ENCODE measurements around the gene MRPL12.
"Not testable (repeated sequence)": the region's sequence is repeated elsewhere in the genome, so short reads cannot be mapped to it uniquely, and the experiment has no call there.

Gene MRPL12

GRCh38 chr17:81737947-81738800 lies 35.0 kb downstream of the MRPL12 start:
- in situ Hi-C loops (cut with HindIII; ENCODE audit: low sequenced_read_pairs): no loop called here

DNA sequence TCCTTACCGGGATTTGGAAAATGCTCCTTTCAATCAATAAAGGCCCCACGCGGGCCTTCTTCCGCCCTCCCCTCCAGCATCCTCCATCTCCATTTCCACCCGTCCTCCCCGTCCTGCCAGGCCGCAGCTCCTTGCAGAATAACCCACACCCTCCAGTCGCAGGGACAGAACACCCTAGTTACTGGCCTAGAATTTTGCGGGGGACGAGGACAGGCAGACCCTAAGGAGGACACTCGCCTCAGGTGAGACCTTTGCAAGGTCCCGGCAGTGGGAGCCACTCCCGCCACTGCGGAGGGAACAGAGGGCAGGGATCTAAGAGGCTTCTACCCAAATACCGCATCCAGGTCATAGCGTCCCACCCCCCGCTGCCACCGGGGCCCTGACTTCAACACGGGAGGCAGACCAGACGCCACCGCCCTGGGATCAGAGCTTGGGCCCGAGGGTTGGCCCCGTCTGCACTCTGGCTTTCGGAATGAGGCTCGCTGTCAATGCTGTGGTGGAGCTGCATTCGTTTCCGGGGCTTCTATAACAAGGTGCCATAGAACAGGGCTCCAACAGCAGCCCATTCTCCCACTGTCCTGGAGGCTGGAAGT lies 35.7 kb downstream of the MRPL12 start:
- in situ Hi-C loops (cut with HindIII; ENCODE audit: low sequenced_read_pairs): no loop called here

- in situ Hi-C loops (cut with HindIII; ENCODE audit: low sequenced_read_pairs): not testable (repeated sequence)
Measured at GRCh38 chr17:81739593-81739992, 36.4 kb downstream of the MRPL12 start.

GRCh38 chr17:81740395-81740961 lies 37.3 kb downstream of the MRPL12 start:
- in situ Hi-C loops (cut with HindIII; ENCODE audit: low sequenced_read_pairs): no loop called here

DNA sequence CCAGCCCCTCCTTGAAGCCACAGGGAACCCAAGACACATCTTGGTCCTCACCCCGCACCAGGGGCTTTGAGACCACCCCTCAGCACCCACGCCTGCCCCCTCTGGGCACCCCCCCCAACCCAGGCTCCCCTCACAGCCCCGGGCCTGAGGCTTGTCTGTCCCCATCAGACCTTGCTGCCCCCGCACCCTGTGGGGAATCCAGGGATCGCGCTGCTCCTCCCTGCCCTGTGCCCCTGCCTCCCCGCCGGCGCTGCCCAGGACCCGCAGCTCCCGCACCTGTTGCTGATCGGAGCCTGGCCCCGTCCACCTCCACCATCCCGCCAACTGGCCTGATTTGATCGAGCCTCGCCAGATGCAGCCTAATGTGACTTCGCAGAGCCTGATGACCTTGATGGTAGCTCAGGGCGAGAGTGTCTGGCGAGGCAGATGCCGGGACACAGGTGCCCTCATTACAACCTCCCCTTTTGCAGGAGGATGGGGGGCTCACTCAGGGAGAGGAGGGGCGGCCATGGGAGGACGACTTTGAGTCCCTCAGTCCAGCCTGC lies 38.0 kb downstream of the MRPL12 start:
- in situ Hi-C loops (cut with HindIII; ENCODE audit: low sequenced_read_pairs): no loop called here

GRCh38 chr17:81741594-81742452 lies 38.7 kb downstream of the MRPL12 start:
- in situ Hi-C loops (cut with HindIII; ENCODE audit: low sequenced_read_pairs): no loop called here

Data from DLD1 (cell line).